ENCODE results near the gene TCOF1. TPM values are rescaled to one million over a fixed set of nuclear protein-coding genes. Genes with fewer than 3 reads are reported as not detected.

Gene TCOF1
- total and polyA plus RNA-seq, 3 donors from 2014 or later = 22.9 to 52.8 (median 46.6) TPM

- H3K4me1 ChIP-seq = no peaks in the 10 kb centered on the region
- intact Hi-C loops (cut with DNase I; ENCODE audit: low total_unique reads) = no loop called here
- H3K27me3 ChIP-seq = no peaks in the 10 kb centered on the region
- no peak overlapping the region for H3K4me3 ChIP-seq
- no peaks in the 10 kb centered on the region for H3K36me3 ChIP-seq (ENCODE audit: low read depth, missing control alignments)
- no peak overlapping the region for H3K27ac ChIP-seq
- WGBS, 2 donors = 57 to 78% methylated on average over 6 of the region's 6 CpGs
- TF ChIP-seq POLR2A (IDR thresholded peaks at IDR 0.05) (no peak), CTCF (IDR thresholded peaks at IDR 0.05) (no peak)
- no peak for DNase-seq
- no peaks in the 10 kb centered on the region for H3K9me3 ChIP-seq
These were observed 43.4 kb upstream of the TCOF1 start for GRCh38 chr5:150313921-150314716.

- WGBS, 2 donors = 96% methylated on average over 4 of the region's 4 CpGs
- Histone ChIP-seq H3K27me3 (no peaks in the 10 kb centered on the region), H3K4me3 (no peak overlapping the region), H3K36me3 (ENCODE audit: low read depth, missing control alignments) (no peaks in the 10 kb centered on the region), H3K27ac (no peak overlapping the region), H3K9me3 (no peaks in the 10 kb centered on the region), H3K4me1 (no peaks in the 10 kb centered on the region)
- TF ChIP-seq CTCF (IDR thresholded peaks at IDR 0.05) (no peak), POLR2A (IDR thresholded peaks at IDR 0.05) (no peak)
- intact Hi-C loops (cut with DNase I; ENCODE audit: low total_unique reads) = no loop called here
- DNase-seq = no peak
These were observed 42.3 kb upstream of the TCOF1 start for GRCh38 chr5:150315245-150315644.

- no peak overlapping the region for H3K4me3 ChIP-seq
- H3K4me1 ChIP-seq = no peaks in the 10 kb centered on the region
- whole genome bisulfite sequencing, 2 donors = 76 to 92% methylated on average over 3 of the region's 3 CpGs
- TF ChIP-seq POLR2A (IDR thresholded peaks at IDR 0.05) = no peak
- TF ChIP-seq CTCF (IDR thresholded peaks at IDR 0.05) = no peak
- intact Hi-C loops (cut with DNase I; ENCODE audit: low total_unique reads) = no loop called here
- DNase-seq = no peak
- no peaks in the 10 kb centered on the region for H3K36me3 ChIP-seq (ENCODE audit: low read depth, missing control alignments)
- H3K27ac ChIP-seq = no peak overlapping the region
- no peaks in the 10 kb centered on the region for H3K27me3 ChIP-seq
- no peaks in the 10 kb centered on the region for H3K9me3 ChIP-seq
These were observed 41.2 kb upstream of the TCOF1 start for GRCh38 chr5:150316320-150316719.

- no peak for DNase-seq
- intact Hi-C loops (cut with DNase I; ENCODE audit: low total_unique reads) = no loop called here
- TF ChIP-seq CTCF (IDR thresholded peaks at IDR 0.05) = no peak
- TF ChIP-seq POLR2A (IDR thresholded peaks at IDR 0.05) = no peak
- Histone ChIP-seq H3K27me3 (no peaks in the 10 kb centered on the region), H3K4me3 (no peak overlapping the region), H3K4me1 (no peaks in the 10 kb centered on the region), H3K27ac (no peak overlapping the region), H3K9me3 (no peaks in the 10 kb centered on the region), H3K36me3 (ENCODE audit: low read depth, missing control alignments) (no peaks in the 10 kb centered on the region)
- WGBS, 2 donors = 80 to 88% methylated on average over 4 to 11 of the region's 11 CpGs
These were observed 40.2 kb upstream of the TCOF1 start for GRCh38 chr5:150317048-150318003.
